ENCODE data around the gene B9D2.

B9D2 gene

GRCh38 chr19:41307954-41308449 is 55.9 kb downstream of the B9D2 start:
- DNase-seq, result no peak

- no peak for DNase-seq
Observed at GRCh38 chr19:41307090-41307875, 56.7 kb downstream of the B9D2 start.

GRCh38 chr19:41305927-41306793 is 57.8 kb downstream of the B9D2 start:
- no peak for DNase-seq

GRCh38 chr19:41304706-41305483 is 59.1 kb downstream of the B9D2 start:
- no peak for DNase-seq
